Mucosa of descending colon (tissue), 3 donors: ENCODE results near the gene VAMP5. TPM values are rescaled to one million over a fixed set of nuclear protein-coding genes. Genes with fewer than 3 reads are reported as not detected.

Experiments
- ATAC-seq: fragments of 200-7000 bp; cut with Tn5 transposase; one replicate; pipeline ENCODE4 v1.9.1; 2020; ENCODE audit warnings: mild to moderate bottlenecking, moderate library complexity
- DNase-seq, 3 donors: peaks; one replicate each; pipeline ENCODE4 v3.0.0-alpha.2; 2020
- H3K36me3 ChIP-seq: fragments of 200-600 bp; one replicate; pipeline ENCODE4 v1.8.0; 2021; ENCODE audit warnings: low read depth, mild to moderate bottlenecking
- H3K4me1 ChIP-seq: fragments of 200-600 bp; one replicate; pipeline ENCODE4 v1.8.0; 2021; ENCODE audit warnings: low read depth, mild to moderate bottlenecking
- H3K4me3 ChIP-seq: fragments of 200-600 bp; one replicate; pipeline ENCODE4 v1.8.0; 2021; ENCODE audit warnings: mild to moderate bottlenecking
- H3K9me3 ChIP-seq: fragments of 200-600 bp; one replicate; pipeline ENCODE4 v1.8.0; 2021; ENCODE audit warnings: mild to moderate bottlenecking
- intact Hi-C, 2 donors: fragments of 100-400 bp; cut with DNase I in 1 of 2; cut with micrococcal nuclease in 1 of 2; formaldehyde crosslinking; loops; one replicate each; pipeline versions ENCODE4 v1.11.0 to v1.11.1; 2022; cut with DNase I, micrococcal nuclease
- total RNA-seq, 3 donors: library from RNA; stranded (reverse); fragmentation: NEBNext Ultra II Directional in 2 of 3; extraction: Animal tissue kit (Norgen Biotek cat#: 25700) in 2 of 3; gene quantifications; one replicate each; pipeline versions ENCODE4 v1.2.1 to v1.2.4, GENCODE V29; 2021 to 2023
- TF ChIP-seq, protein P1 (sequence below): fragments of 200-600 bp; IDR thresholded peaks from one replicate; pipeline ENCODE4 v1.8.0; 2022; ENCODE audit warnings: antibody characterized with exemption, mild to moderate bottlenecking
- donor health status: DM: no; HTN: no; CAD: no; lungs with moderate emphysema.
- donor health status: DM: no; HTN: no; CAD: no.
- donor health status: DM: no; HTN: yes; CAD: no.

VAMP5 gene
- total RNA-seq, 3 donors from 2014 or later, result 10.8 to 39.3 (median 28.3) TPM

DNA sequence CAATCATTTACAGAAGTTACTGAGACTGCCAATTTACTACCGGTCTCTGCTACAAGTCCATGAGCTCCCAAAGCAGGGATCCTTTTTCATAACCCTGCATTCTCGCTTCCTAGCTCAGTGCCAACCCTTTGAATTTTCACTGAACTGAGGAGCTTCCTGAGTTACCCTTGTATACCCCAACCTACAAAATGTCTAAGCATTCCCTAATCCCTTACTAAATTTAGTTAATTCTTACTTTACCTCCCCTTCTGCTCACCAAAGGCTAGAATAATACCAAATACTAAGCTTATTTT lies 35.7 kb upstream of the VAMP5 start:
- no peaks in the 10 kb centered on the region for H3K4me1 ChIP-seq
- DNase-seq (no peak), ATAC-seq (no peak)
- no peak overlapping the region for H3K4me3 ChIP-seq
- intact Hi-C loops, result no loop called here
- H3K9me3 ChIP-seq, result no peaks in the 10 kb centered on the region
- peaks cover 3% of the 10 kb centered on the region for H3K36me3 ChIP-seq
- TF ChIP-seq, protein P1, sequence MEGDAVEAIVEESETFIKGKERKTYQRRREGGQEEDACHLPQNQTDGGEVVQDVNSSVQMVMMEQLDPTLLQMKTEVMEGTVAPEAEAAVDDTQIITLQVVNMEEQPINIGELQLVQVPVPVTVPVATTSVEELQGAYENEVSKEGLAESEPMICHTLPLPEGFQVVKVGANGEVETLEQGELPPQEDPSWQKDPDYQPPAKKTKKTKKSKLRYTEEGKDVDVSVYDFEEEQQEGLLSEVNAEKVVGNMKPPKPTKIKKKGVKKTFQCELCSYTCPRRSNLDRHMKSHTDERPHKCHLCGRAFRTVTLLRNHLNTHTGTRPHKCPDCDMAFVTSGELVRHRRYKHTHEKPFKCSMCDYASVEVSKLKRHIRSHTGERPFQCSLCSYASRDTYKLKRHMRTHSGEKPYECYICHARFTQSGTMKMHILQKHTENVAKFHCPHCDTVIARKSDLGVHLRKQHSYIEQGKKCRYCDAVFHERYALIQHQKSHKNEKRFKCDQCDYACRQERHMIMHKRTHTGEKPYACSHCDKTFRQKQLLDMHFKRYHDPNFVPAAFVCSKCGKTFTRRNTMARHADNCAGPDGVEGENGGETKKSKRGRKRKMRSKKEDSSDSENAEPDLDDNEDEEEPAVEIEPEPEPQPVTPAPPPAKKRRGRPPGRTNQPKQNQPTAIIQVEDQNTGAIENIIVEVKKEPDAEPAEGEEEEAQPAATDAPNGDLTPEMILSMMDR, result no peak

- TF ChIP-seq, protein P1, result no peak
- ATAC-seq (no peak), DNase-seq (no peak)
- H3K4me3 ChIP-seq, result no peak overlapping the region
- no peaks in the 10 kb centered on the region for H3K4me1 ChIP-seq
- H3K36me3 ChIP-seq, result no peaks in the 10 kb centered on the region
- intact Hi-C loops, result no loop called here
- H3K9me3 ChIP-seq, result no peaks in the 10 kb centered on the region
These were observed 35.1 kb upstream of the VAMP5 start for GRCh38 chr2:85549095-85549494.

GRCh38 chr2:85549826-85550225 lies 34.4 kb upstream of the VAMP5 start:
- no peaks in the 10 kb centered on the region for H3K36me3 ChIP-seq
- no peak overlapping the region for H3K4me3 ChIP-seq
- intact Hi-C loops, result loop anchor here in 1 of 2 donors (5.0 kb wide), 1 partner anchor 128 kb away; no protein-coding TSS in a partner anchor
- DNase-seq (no peak), ATAC-seq (no peak)
- TF ChIP-seq, protein P1, result no peak
- no peaks in the 10 kb centered on the region for H3K4me1 ChIP-seq
- H3K9me3 ChIP-seq, result no peaks in the 10 kb centered on the region

- H3K36me3 ChIP-seq, result no peaks in the 10 kb centered on the region
- H3K4me3 ChIP-seq, result no peak overlapping the region
- H3K9me3 ChIP-seq, result no peaks in the 10 kb centered on the region
- H3K4me1 ChIP-seq, result no peaks in the 10 kb centered on the region
- DNase-seq, result no peak
- no peak for ATAC-seq
- TF ChIP-seq, protein P1, result no peak
- intact Hi-C loops, result loop anchor here in 1 of 2 donors (5.0 kb wide), 1 partner anchor 128 kb away; no protein-coding TSS in a partner anchor
These were observed 33.7 kb upstream of the VAMP5 start for GRCh38 chr2:85550486-85550885.

DNA sequence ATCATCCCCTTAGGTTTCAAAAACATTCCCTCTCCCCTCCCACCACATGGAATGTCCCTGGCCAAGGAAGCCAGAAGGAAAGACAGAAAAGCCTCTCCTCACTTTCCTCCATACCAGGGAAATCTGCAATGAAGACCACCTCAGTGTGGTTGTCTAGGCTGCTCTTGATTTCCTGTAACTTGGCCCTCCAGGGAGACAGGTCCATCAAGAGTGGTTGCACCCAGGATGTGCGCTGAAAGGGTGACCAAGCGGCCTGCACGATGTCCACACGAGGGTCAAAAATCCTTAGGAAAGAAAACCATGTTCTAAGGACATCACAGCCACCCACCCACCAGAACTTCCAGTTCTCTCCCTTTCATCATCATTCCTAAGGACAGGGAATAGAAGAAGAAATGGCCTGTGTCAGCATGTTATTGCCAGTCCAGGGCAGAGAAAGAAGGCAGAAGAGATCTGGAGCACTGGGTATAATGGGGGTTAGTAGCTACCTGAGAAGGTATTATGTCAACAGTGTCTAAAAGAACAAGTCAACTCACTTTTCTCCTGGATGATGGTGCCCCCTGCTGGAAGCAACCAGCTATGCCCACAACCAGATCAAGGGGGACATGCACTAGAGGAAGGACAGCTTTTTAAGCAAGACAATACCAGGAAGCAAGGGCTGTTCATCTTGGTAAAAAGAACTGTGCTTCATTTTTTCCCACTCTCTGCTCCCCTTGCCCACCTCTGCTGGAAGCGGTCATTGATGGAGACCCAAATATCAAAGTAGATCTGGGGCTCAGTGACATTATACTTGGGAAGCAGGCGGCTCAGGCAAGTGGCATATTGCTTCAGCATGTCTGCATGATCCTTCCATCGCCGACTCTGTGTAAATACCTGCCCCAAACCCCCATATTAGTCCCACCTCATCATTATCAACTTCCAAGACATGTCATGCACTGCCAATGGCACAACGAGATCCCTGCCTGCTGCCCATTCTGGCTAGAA lies 32.2 kb upstream of the VAMP5 start:
- H3K36me3 ChIP-seq, result no peaks in the 10 kb centered on the region
- DNase-seq (peak; percentile 78 to 92 (median 89)), ATAC-seq (peak; percentile 91)
- intact Hi-C loops, result loop anchor here (1.0 to 5.0 kb wide), 2 partner anchors 130 to 132 kb away; no protein-coding TSS in a partner anchor
- TF ChIP-seq, protein P1, result peak; percentile 79
- no peaks in the 10 kb centered on the region for H3K4me1 ChIP-seq
- no peaks in the 10 kb centered on the region for H3K9me3 ChIP-seq
- H3K4me3 ChIP-seq, result no peak overlapping the region
